ENCODE measurements around the gene FAM120C. TPM values are rescaled to one million over a fixed set of nuclear protein-coding genes. Genes with fewer than 3 reads are reported as not detected.

FAM120C gene
- total and polyA plus RNA-seq, 10 of the 15 experiments (the other 5 are each of a cell fraction or from before 2014, with no cell fraction given), result 1.3 to 9.8 (median 4.9) TPM

- peak; percentile 7 to 17; a peak in 1 of 4 replicates for TF ChIP-seq BHLHE40 (IDR thresholded peaks at IDR 0.05; ENCODE audit: borderline replicate concordance in 1 of 2, low read depth in 2 of 2, low read length in 1 of 2)
- no peak for TF ChIP-seq NFYA (IDR thresholded peaks at IDR 0.05; ENCODE audit: borderline replicate concordance, low read depth, low read length)
- no peak for TF ChIP-seq YBX1 (IDR thresholded peaks at IDR 0.05)
- no peak for TF ChIP-seq ZNF384 (IDR thresholded peaks at IDR 0.05; ENCODE audit: borderline replicate concordance, low read depth, low read length)
- no peak for TF ChIP-seq E2F4 (IDR thresholded peaks at IDR 0.05; ENCODE audit: low read depth, low read length)
- 0 out of 2 replicates have a peak, but pooled peaks have one; percentile 39 for TF ChIP-seq HCFC1 (IDR thresholded peaks at IDR 0.05; ENCODE audit: low read length)
- 0 out of 2 replicates have a peak, but pooled peaks have one; percentile 35 for TF ChIP-seq DPF2 (IDR thresholded peaks at IDR 0.05)
- no peak for TF ChIP-seq ZNF592 (IDR thresholded peaks at IDR 0.05)
- TF ChIP-seq RBBP5 (conservative IDR thresholded peaks at IDR 0.05), result no peak
- TF ChIP-seq SUPT20H (IDR thresholded peaks at IDR 0.05; ENCODE audit: borderline replicate concordance, control insufficient read depth, low read depth, low read length), result no peak
- TF ChIP-seq TCF7 (IDR thresholded peaks at IDR 0.05; ENCODE audit: borderline replicate concordance), result no peak
- no peak for TF ChIP-seq CHD2 (IDR thresholded peaks at IDR 0.05; ENCODE audit: borderline replicate concordance, low read depth, low read length)
- TF ChIP-seq SREBF2 (IDR thresholded peaks at IDR 0.05; ENCODE audit: low read length), result no peak
- TF ChIP-seq EZH2 (IDR thresholded peaks at IDR 0.05; ENCODE audit: borderline replicate concordance, control insufficient read depth, low read depth, low read length), result no peak
- peak; percentile 66; the same call in 1 of the 2 replicates for TF ChIP-seq POLR2AphosphoS2 (IDR thresholded peaks at IDR 0.05; ENCODE audit: low read depth, low read length)
- no peak for TF ChIP-seq HDAC6 (IDR thresholded peaks at IDR 0.05; ENCODE audit: unreplicated experiment)
- no peak for TF ChIP-seq BACH1 (IDR thresholded peaks at IDR 0.05; ENCODE audit: borderline replicate concordance)
- TF ChIP-seq, protein P1, sequence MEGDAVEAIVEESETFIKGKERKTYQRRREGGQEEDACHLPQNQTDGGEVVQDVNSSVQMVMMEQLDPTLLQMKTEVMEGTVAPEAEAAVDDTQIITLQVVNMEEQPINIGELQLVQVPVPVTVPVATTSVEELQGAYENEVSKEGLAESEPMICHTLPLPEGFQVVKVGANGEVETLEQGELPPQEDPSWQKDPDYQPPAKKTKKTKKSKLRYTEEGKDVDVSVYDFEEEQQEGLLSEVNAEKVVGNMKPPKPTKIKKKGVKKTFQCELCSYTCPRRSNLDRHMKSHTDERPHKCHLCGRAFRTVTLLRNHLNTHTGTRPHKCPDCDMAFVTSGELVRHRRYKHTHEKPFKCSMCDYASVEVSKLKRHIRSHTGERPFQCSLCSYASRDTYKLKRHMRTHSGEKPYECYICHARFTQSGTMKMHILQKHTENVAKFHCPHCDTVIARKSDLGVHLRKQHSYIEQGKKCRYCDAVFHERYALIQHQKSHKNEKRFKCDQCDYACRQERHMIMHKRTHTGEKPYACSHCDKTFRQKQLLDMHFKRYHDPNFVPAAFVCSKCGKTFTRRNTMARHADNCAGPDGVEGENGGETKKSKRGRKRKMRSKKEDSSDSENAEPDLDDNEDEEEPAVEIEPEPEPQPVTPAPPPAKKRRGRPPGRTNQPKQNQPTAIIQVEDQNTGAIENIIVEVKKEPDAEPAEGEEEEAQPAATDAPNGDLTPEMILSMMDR (IDR thresholded peaks at IDR 0.05 in 2 of 3, conservative IDR thresholded peaks at IDR 0.05 in 1 of 3; ENCODE audit: control insufficient read depth in 2 of 3, extremely low read depth in 1 of 3, insufficient read depth in 1 of 3, low read depth in 3 of 3, low read length in 3 of 3), result no peak
- no peak for TF ChIP-seq EGR1 (IDR thresholded peaks at IDR 0.05; ENCODE audit: borderline replicate concordance in 1 of 2, low read depth in 2 of 2, low read length in 2 of 2)
- TF ChIP-seq POLR2A (IDR thresholded peaks at IDR 0.05; ENCODE audit: low read depth, low read length), result peak; percentile 81
- no peak for TF ChIP-seq SMAD1 (IDR thresholded peaks at IDR 0.05; ENCODE audit: low read depth, partially characterized antibody)
- TF ChIP-seq RB1 (IDR thresholded peaks at IDR 0.05; ENCODE audit: borderline replicate concordance), result no peak
Measured at GRCh38 chrX:54182194-54182863, 725 bp downstream of the FAM120C start (continued).

All from GM12878 (cell line).